H1 (cell line): Measurements from ENCODE around the gene UNK. TPM values are rescaled to one million over a fixed set of nuclear protein-coding genes. Genes with fewer than 3 reads are reported as not detected.

Experiments
- CTCF ChIA-PET: fragments of 300-600 bp; sonication (Branson Sonifier 250); formaldehyde crosslinking; loops from one replicate; lab custom pipeline; 2021; ENCODE audit not compliant: partially characterized antibody; lab: Charles Lee
- POLR2A ChIA-PET: fragments of 300-600 bp; sonication (Branson Sonifier 250); formaldehyde crosslinking; loops from one replicate; lab custom pipeline; 2021; ENCODE audit warnings: inconsistent platforms; ENCODE audit not compliant: partially characterized antibody; lab: Charles Lee
- DNase-seq, 2 experiments: peaks; one replicate each; pipeline versions ENCODE4 v3.0.0 to v3.0.0-alpha.2; 2010 to 2022; ENCODE audit warnings: low spot score in 2 of 2, low read depth in 1 of 2, mixed read lengths in 1 of 2
- FAIRE-seq: peaks from 2 replicates; lab custom pipeline; 2011; peaks lifted over from hg19 to GRCh38; lab: Jason Lieb, UNC
- H2AFZ ChIP-seq: 2 replicates; pipeline ENCODE4 v1.8.1; 2012; ENCODE audit warnings: low read length, inconsistent platforms
- H2AK5ac ChIP-seq: 2 replicates; pipeline ENCODE4 v1.6.1; 2013; ENCODE audit warnings: low read depth, low read length
- H2BK120ac ChIP-seq: replicated peaks from 2 replicates; pipeline ENCODE3; 2013; ENCODE audit warnings: low read depth, low read length, inconsistent platforms
- H2BK12ac ChIP-seq: 2 replicates; pipeline ENCODE4 v1.6.1; 2013; ENCODE audit warnings: low read depth, low read length
- H2BK15ac ChIP-seq: 2 replicates; pipeline ENCODE4 v1.6.1; 2013; ENCODE audit warnings: low read length
- H2BK20ac ChIP-seq: 2 replicates; pipeline ENCODE4 v1.6.1; 2013; ENCODE audit warnings: low read length
- H2BK5ac ChIP-seq: 2 replicates; pipeline ENCODE4 v1.6.1; 2013; ENCODE audit warnings: low read depth, low read length
- H3K14ac ChIP-seq: 2 replicates; pipeline ENCODE4 v1.6.1; 2013; ENCODE audit warnings: inconsistent platforms; ENCODE audit not compliant: insufficient read length
- H3K18ac ChIP-seq: 2 replicates; pipeline ENCODE4 v1.6.1; 2013; ENCODE audit warnings: low read length; ENCODE audit errors: extremely low read depth
- H3K23ac ChIP-seq: 2 replicates; pipeline ENCODE4 v1.6.1; 2013; ENCODE audit warnings: inconsistent platforms; ENCODE audit not compliant: insufficient read length
- H3K23me2 ChIP-seq: 2 replicates; pipeline ENCODE4 v1.6.1; 2013; ENCODE audit warnings: low read depth, low read length
- H3K27ac ChIP-seq: 2 replicates; pipeline ENCODE4 v1.6.1; 2011; ENCODE audit warnings: low read depth, low read length, inconsistent platforms
- H3K27me3 ChIP-seq, 4 experiments: replicated peaks in 1 of 4; 1 replicate in 1 of 4; 2 replicates in 3 of 4; pipeline versions ENCODE4 v1.6.1 to v1.8.1; 2011 to 2013; ENCODE audit warnings: low read length in 3 of 4, mild to moderate bottlenecking in 3 of 4, inconsistent platforms in 2 of 4, mixed read lengths in 2 of 4, moderate library complexity in 1 of 4; ENCODE audit not compliant: control insufficient read depth in 3 of 4, insufficient read depth in 3 of 4; ENCODE audit errors: extremely low read depth in 1 of 4
- H3K36me3 ChIP-seq, 4 experiments: 2 replicates each; pipeline versions ENCODE4 v1.6.1 to v1.8.1; 2011 to 2013; ENCODE audit warnings: mild to moderate bottlenecking in 4 of 4, low read length in 3 of 4, moderate library complexity in 2 of 4, control low read depth in 1 of 4, inconsistent platforms in 1 of 4; ENCODE audit not compliant: insufficient read depth in 4 of 4, control insufficient read depth in 2 of 4
- H3K4ac ChIP-seq: replicated peaks from 2 replicates; pipeline ENCODE3; 2013; ENCODE audit warnings: low read length, low read depth, mixed read lengths, inconsistent platforms; ENCODE audit not compliant: insufficient read length
- H3K4me1 ChIP-seq, 4 experiments: replicated peaks in 1 of 4; 1 replicate in 1 of 4; 2 replicates in 3 of 4; pipeline versions ENCODE4 v1.6.1 to v1.8.1; 2011 to 2013; ENCODE audit warnings: low read length in 3 of 4, inconsistent platforms in 2 of 4, mixed read lengths in 1 of 4; ENCODE audit not compliant: insufficient read depth in 4 of 4, control insufficient read depth in 3 of 4
- H3K4me2 ChIP-seq, 2 experiments: 2 replicates each; pipeline versions ENCODE4 v1.6.1 to v1.8.1; 2011 to 2013; ENCODE audit warnings: low read depth in 2 of 2, low read length in 2 of 2, control low read depth in 1 of 2, inconsistent platforms in 1 of 2, mild to moderate bottlenecking in 1 of 2; ENCODE audit not compliant: insufficient read depth in 1 of 2
- H3K4me3 ChIP-seq, 4 experiments: fragments of 200-600, 300-600 bp in 1 of 4; sonication (generic), shearing (Covaris generic), sonication (Bioruptor Twin) in 1 of 4; 2 replicates each; pipeline versions ENCODE4 v1.5.1 to v1.8.1; 2011 to 2016; ENCODE audit warnings: low read length in 4 of 4, low read depth in 3 of 4, control low read depth in 2 of 4, inconsistent platforms in 2 of 4, mild to moderate bottlenecking in 2 of 4, mixed read lengths in 1 of 4, moderate library complexity in 1 of 4; ENCODE audit not compliant: insufficient read depth in 2 of 4; ENCODE audit errors: extremely low read depth in 1 of 4
- H3K56ac ChIP-seq: replicated peaks from 2 replicates; pipeline ENCODE3; 2013; ENCODE audit warnings: low read depth, mild to moderate bottlenecking, mixed read lengths, low read length, inconsistent platforms; ENCODE audit not compliant: insufficient read length
- H3K79me1 ChIP-seq: 2 replicates; pipeline ENCODE4 v1.6.1; 2013; ENCODE audit warnings: low read depth, low read length, control low read depth
- H3K79me2 ChIP-seq, 2 experiments: 2 replicates each; pipeline versions ENCODE4 v1.6.1 to v1.8.1; 2012 to 2013; ENCODE audit warnings: low read length in 2 of 2, mild to moderate bottlenecking in 2 of 2, inconsistent platforms in 1 of 2; ENCODE audit not compliant: insufficient read depth in 2 of 2, control insufficient read depth in 1 of 2
- H3K9ac ChIP-seq, 4 experiments: replicated peaks in 1 of 4; 1 replicate in 1 of 4; 2 replicates in 3 of 4; pipeline versions ENCODE4 v1.6.1 to v1.8.1; 2011 to 2013; ENCODE audit warnings: low read depth in 3 of 4, low read length in 3 of 4, control low read depth in 2 of 4, mild to moderate bottlenecking in 2 of 4, moderate library complexity in 2 of 4, inconsistent platforms in 1 of 4; ENCODE audit errors: extremely low read depth in 1 of 4
- H3K9me3 ChIP-seq, 2 experiments: 2 replicates each; pipeline versions ENCODE4 v1.6.1 to v1.8.1; 2012 to 2013; ENCODE audit warnings: mild to moderate bottlenecking in 2 of 2, moderate library complexity in 2 of 2, control low read depth in 1 of 2, inconsistent platforms in 1 of 2, low read depth in 1 of 2, low read length in 1 of 2, mixed read lengths in 1 of 2; ENCODE audit not compliant: insufficient read depth in 2 of 2
- H4K20me1 ChIP-seq, 2 experiments: replicated peaks in 1 of 2; 2 replicates each; pipeline versions ENCODE3 to v1.8.1; 2011 to 2013; ENCODE audit warnings: inconsistent platforms in 2 of 2, low read length in 2 of 2, mild to moderate bottlenecking in 1 of 2; ENCODE audit not compliant: insufficient read depth in 2 of 2, control insufficient read depth in 1 of 2
- H4K5ac ChIP-seq: 2 replicates; pipeline ENCODE4 v1.6.1; 2013; ENCODE audit warnings: low read length, low read depth, mixed read lengths, inconsistent platforms; ENCODE audit not compliant: insufficient read length
- H4K8ac ChIP-seq: 2 replicates; pipeline ENCODE4 v1.8.0; 2013; ENCODE audit warnings: mild to moderate bottlenecking, moderate library complexity, low read length, inconsistent platforms; ENCODE audit not compliant: insufficient read depth; ENCODE audit errors: extremely low read depth
- H4K91ac ChIP-seq: replicated peaks from 2 replicates; pipeline ENCODE3; 2013; ENCODE audit warnings: low read length, mixed read lengths, inconsistent platforms; ENCODE audit not compliant: insufficient read length
- ASH2L ChIP-seq: fragments of 200-600, 300-600 bp; sonication (generic); IDR thresholded peaks from one replicate; pipeline ENCODE4 v1.7.1; 2017; ENCODE audit warnings: low read length
- CHD1 ChIP-seq: IDR thresholded peaks from 2 replicates; pipeline ENCODE4 v1.6.1; 2012; ENCODE audit warnings: low read depth, low read length, improper control_type of control experiment
- CTBP2 ChIP-seq: IDR thresholded peaks from 2 replicates; pipeline ENCODE4 v1.7.0; 2011; ENCODE audit warnings: borderline replicate concordance, mild to moderate bottlenecking, moderate library complexity, mixed read lengths, low read length; ENCODE audit not compliant: insufficient read depth, insufficient read length
- EGR1 ChIP-seq: IDR thresholded peaks from 2 replicates; pipeline ENCODE4 v1.6.1; 2011; ENCODE audit warnings: low read depth, low read length, borderline replicate concordance
- HDAC6 ChIP-seq: IDR thresholded peaks from one replicate; pipeline ENCODE4 v1.7.1; 2012; ENCODE audit warnings: low read depth, mild to moderate bottlenecking, inconsistent platforms, low read length, moderate library complexity
- JUND ChIP-seq: IDR thresholded peaks from 2 replicates; pipeline ENCODE4 v1.6.1; 2011; ENCODE audit warnings: mild to moderate bottlenecking, improper control_type of control experiment, low read length
- SP4 ChIP-seq: IDR thresholded peaks from 2 replicates; pipeline ENCODE4 v1.6.1; 2012; ENCODE audit warnings: low read length, inconsistent platforms
- WGBS, 2 experiments: shearing (Covaris generic) in 1 of 2; methylation state at CpG; one replicate each; pipeline versions ENCODE4 v1.1.6 to v1.1.7; 2013 to 2015; ENCODE audit warnings: low lambda C conversion rate in 2 of 2, mixed read lengths in 2 of 2, inconsistent platforms in 1 of 2, low coverage in 1 of 2, missing lambda C conversion rate in 1 of 2; ENCODE audit not compliant: insufficient replicate concordance in 2 of 2, insufficient coverage in 1 of 2, insufficient read length in 1 of 2; ENCODE audit errors: extremely low coverage in 1 of 2, missing lambda C conversion rate in 1 of 2; 5-methylcytosine and 5-hydroxymethylcytosine counted together
- polyA plus RNA-seq, 7 experiments: library from polyadenylated mRNA; depleted of rRNA in 3 of 7; stranded (reverse) in 5 of 7; unstranded in 2 of 7; fragments of >200 nt in 5 of 7; fragments of 200-250 nt in 2 of 7; gene quantifications; 1 replicate in 5 of 7; 2 replicates in 1 of 7; 4 replicates in 1 of 7; pipeline versions ENCODE4 v1.2.1 to v1.2.3, GENCODE V29; 2011 to 2013; ENCODE audit warnings: missing spikeins in 2 of 7, mixed read lengths in 2 of 7
- total RNA-seq: library from RNA; stranded (reverse); fragmentation: NEBNext Ultra II Directional; extraction: Animal tissue kit (Norgen Biotek cat#: 25700); gene quantifications from 2 replicates; pipeline ENCODE4 v1.2.1, GENCODE V29; 2021

The UNK gene
- total and polyA plus RNA-seq, 2 of the 8 experiments (the other 6 are each of a cell fraction or from before 2014, with no cell fraction given), result 24.2 to 33.3 TPM

DNA sequence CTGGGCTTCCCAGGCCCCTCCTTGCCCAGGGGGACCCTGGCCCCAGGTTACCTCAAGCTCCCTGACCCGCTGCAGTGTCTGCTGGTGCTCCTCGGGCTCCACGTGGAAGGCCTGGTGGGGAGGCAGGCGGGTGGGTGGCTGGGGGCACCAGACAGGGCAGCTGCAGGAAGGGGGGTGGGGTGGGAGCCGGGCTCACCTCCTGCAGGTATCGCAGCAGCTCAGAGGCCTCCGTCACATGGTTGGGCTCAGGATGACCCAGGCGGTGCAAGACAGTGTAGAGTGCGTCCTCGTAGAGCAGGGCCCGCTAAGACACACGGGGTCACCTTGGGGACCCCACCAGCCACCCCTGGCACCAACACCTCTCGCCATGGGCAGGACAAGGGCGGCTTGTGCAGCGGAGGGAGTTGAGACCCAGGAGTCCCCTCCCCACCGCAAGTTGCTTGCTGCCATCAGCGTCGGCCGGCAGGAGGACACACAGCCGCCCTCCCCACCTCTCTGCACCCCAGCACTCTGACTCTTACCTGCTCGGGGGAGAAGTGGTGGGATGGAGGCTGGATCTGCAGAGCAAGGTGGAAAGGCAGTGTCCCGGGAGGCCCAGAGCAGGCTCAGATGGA is 58.5 kb downstream of the UNK start:
- no peaks in the 10 kb centered on the region for H3K9me3 ChIP-seq
- no peak overlapping the region for H2BK15ac ChIP-seq
- H2AFZ ChIP-seq, result no peak overlapping the region
- H3K14ac ChIP-seq, result no peak overlapping the region
- no peak overlapping the region for H3K18ac ChIP-seq
- no peak overlapping the region for H2BK5ac ChIP-seq
- H2BK12ac ChIP-seq, result no peak overlapping the region
- FAIRE-seq (no peak), DNase-seq (no peak)
- H3K23me2 ChIP-seq, result no peaks in the 10 kb centered on the region
- no peak overlapping the region for H2AK5ac ChIP-seq
- H3K27me3 ChIP-seq, result no peaks in the 10 kb centered on the region
- ChIA-PET CTCF (interaction anchor here (1.3 to 27.2 kb wide), 3 partner anchors 10 to 16 kb away, joined by 3 to 563 read pairs (median 162); partner anchors contain the start of gene WBP2), POLR2A (interaction anchor here (4.2 kb wide), 1 partner anchor 10 kb away, joined by 36 read pairs; no protein-coding TSS in a partner anchor)
- peaks cover 2 to 3% of the 10 kb centered on the region in 2 experiments for H4K20me1 ChIP-seq
- no peak overlapping the region for H4K5ac ChIP-seq
- H3K36me3 ChIP-seq, result peaks cover 2 to 16% (median 15%) of the 10 kb centered on the region in 4 experiments; a peak in 6 of 8 replicates
- H3K9ac ChIP-seq, result no peak overlapping the region
- H3K23ac ChIP-seq, result no peak overlapping the region
- peaks cover 0 to 8% (median 6%) of the 10 kb centered on the region in 4 experiments; a peak in 4 of 7 replicates for H3K4me1 ChIP-seq
- H2BK20ac ChIP-seq, result no peak overlapping the region
- no peak overlapping the region for H3K4ac ChIP-seq
- H3K79me1 ChIP-seq, result no peaks in the 10 kb centered on the region
- no peak overlapping the region for H4K91ac ChIP-seq
- H3K4me3 ChIP-seq, result no peak overlapping the region
- H4K8ac ChIP-seq, result peak overlapping the region; percentile 51; the same call in 1 of the 2 replicates
- no peak overlapping the region for H2BK120ac ChIP-seq
- H3K79me2 ChIP-seq, result no peaks in the 10 kb centered on the region
- 94% methylated on average over 15 of the region's 22 CpGs; no CpG with 5 or more reads in 1 of the 2 experiments for WGBS, 2 experiments
- H3K4me2 ChIP-seq, result no peak overlapping the region
- no peak overlapping the region for H3K56ac ChIP-seq
- H3K27ac ChIP-seq, result no peak overlapping the region
- TF ChIP-seq JUND (no peak), CTBP2 (no peak), CHD1 (no peak), HDAC6 (no peak), ASH2L (no peak), SP4 (no peak), EGR1 (no peak)
